A549 (cell line): ENCODE data around the gene CD276. TPM values are rescaled to one million over a fixed set of nuclear protein-coding genes. Genes with fewer than 3 reads are reported as not detected.

Experiments used
- ATAC-seq, 2 experiments: fragments of 200-7000 bp in 1 of 2; fragments of >200 bp in 1 of 2; cut with Nextera tagmentation in 1 of 2; cut with Tn5 transposase in 1 of 2; 3 replicates each; pipeline versions ENCODE4 v1.8.0 to v1.9.1; 2018 to 2020; ENCODE audit warnings: mild to moderate bottlenecking in 1 of 2, moderate library complexity in 1 of 2
- CTCF ChIA-PET: fragments of 300-600 bp; sonication (Branson Sonifier 250); formaldehyde crosslinking; extraction: SDS; loops from one replicate; lab custom pipeline; 2021; ENCODE audit warnings: antibody characterized with exemption, inconsistent platforms; lab: Yijun Ruan, JAX
- POLR2A ChIA-PET: fragments of 350-600 bp; formaldehyde crosslinking; extraction: SDS; loops from one replicate; lab custom pipeline; 2021; ENCODE audit warnings: antibody characterized with exemption, inconsistent platforms; lab: Yijun Ruan, JAX
- DNase-seq, 2 experiments: peaks; one replicate each; pipeline versions ENCODE4 v3.0.0 to v3.0.0-alpha.2; 2011 to 2016; ENCODE audit warnings: low read depth in 1 of 2, low spot score in 1 of 2
- FAIRE-seq: peaks from 2 replicates; lab custom pipeline; 2011; peaks lifted over from hg19 to GRCh38; lab: Jason Lieb, UNC
- H3K27ac ChIP-seq, 2 experiments: fragments of >200 bp; sonication (Bioruptor Twin); formaldehyde crosslinking; 3 replicates each; pipeline ENCODE4 v1.5.1; 2016 to 2017
- H3K4me1 ChIP-seq: fragments of >200 bp; sonication (Bioruptor Twin); formaldehyde crosslinking; 3 replicates; pipeline ENCODE4 v1.6.1; 2016
- H3K4me2 ChIP-seq: fragments of >200 bp; sonication (Bioruptor Twin); formaldehyde crosslinking; 3 replicates; pipeline ENCODE4 v1.6.1; 2016
- H3K4me3 ChIP-seq: fragments of >200 bp; sonication (Bioruptor Twin); formaldehyde crosslinking; 3 replicates; pipeline ENCODE4 v1.5.1; 2016
- H3K9me3 ChIP-seq: fragments of >200 bp; sonication (Bioruptor Twin); formaldehyde crosslinking; 3 replicates; pipeline ENCODE4 v1.6.1; 2016
- ATOH8 ChIP-seq: fragments of 250-450 bp; sonication (Bioruptor Pico); IDR thresholded peaks from 2 replicates; pipeline ENCODE4 v1.5.0; 2020; ENCODE audit warnings: low read depth, mild to moderate bottlenecking, moderate library complexity
- CHD2 ChIP-seq: fragments of 150-350 bp; IDR thresholded peaks from 2 replicates; pipeline ENCODE4 v1.6.1; 2014; ENCODE audit warnings: low read length; ENCODE audit not compliant: partially characterized antibody
- CHD4 ChIP-seq: fragments of 200-600 bp; sonication (generic); IDR thresholded peaks from 2 replicates; pipeline ENCODE4 v1.6.1; 2016; ENCODE audit warnings: antibody characterized with exemption, mild to moderate bottlenecking, borderline replicate concordance
- EHF ChIP-seq: fragments of 250-450 bp; sonication (Bioruptor Pico); IDR thresholded peaks from 2 replicates; pipeline ENCODE4 v1.5.0; 2020; ENCODE audit warnings: mild to moderate bottlenecking
- EHMT2 ChIP-seq: fragments of 200-600 bp; sonication (generic); IDR thresholded peaks from 2 replicates; pipeline ENCODE4 v1.6.1; 2016; ENCODE audit warnings: antibody characterized with exemption, low read depth, mild to moderate bottlenecking, moderate library complexity
- ELK1 ChIP-seq: fragments of 150-350 bp; IDR thresholded peaks from 2 replicates; pipeline ENCODE4 v1.6.1; 2014; ENCODE audit warnings: low read depth, mild to moderate bottlenecking, low read length
- ESRRA ChIP-seq: fragments of 150-350 bp; IDR thresholded peaks from 2 replicates; pipeline ENCODE4 v1.6.1; 2014; ENCODE audit warnings: mild to moderate bottlenecking, low read length, borderline replicate concordance
- FOSB ChIP-seq: fragments of 250-450 bp; sonication (Bioruptor Pico); IDR thresholded peaks from 2 replicates; pipeline ENCODE4 v1.5.0; 2020; ENCODE audit warnings: mild to moderate bottlenecking, moderate library complexity
- FOSL2 ChIP-seq, 2 experiments: fragments of 450-650 bp in 1 of 2; fragments of >200 bp in 1 of 2; sonication (Bioruptor Twin) in 1 of 2; formaldehyde crosslinking; IDR thresholded peaks; 2 replicates each; pipeline versions ENCODE4 v1.5.0 to v1.6.1; 2016 to 2020; ENCODE audit warnings: mild to moderate bottlenecking in 1 of 2, moderate library complexity in 1 of 2
- HOXA7 ChIP-seq: fragments of 250-450 bp; sonication (Bioruptor Pico); IDR thresholded peaks from 2 replicates; pipeline ENCODE4 v1.5.0; 2020; ENCODE audit warnings: mild to moderate bottlenecking, moderate library complexity
- KDM1A ChIP-seq: fragments of 200-600 bp; sonication (generic); IDR thresholded peaks from 2 replicates; pipeline ENCODE4 v1.6.1; 2016; ENCODE audit warnings: low read depth, mild to moderate bottlenecking
- MAFK ChIP-seq: fragments of 450-650 bp; IDR thresholded peaks from 2 replicates; pipeline ENCODE4 v1.6.1; 2014; ENCODE audit not compliant: partially characterized antibody
- NR3C1 ChIP-seq: fragments of >200 bp; sonication (Bioruptor Twin); formaldehyde crosslinking; IDR thresholded peaks from 3 replicates; pipeline ENCODE4 v1.6.1; 2017
- PHF8 ChIP-seq: fragments of 200-600 bp; sonication (generic); IDR thresholded peaks from 2 replicates; pipeline ENCODE4 v1.6.1; 2016; ENCODE audit warnings: low read depth, mild to moderate bottlenecking, antibody characterized with exemption, moderate library complexity, borderline replicate concordance
- RAD21 ChIP-seq, 2 experiments: fragments of >200 bp in 1 of 2; sonication (Bioruptor Twin) in 1 of 2; formaldehyde crosslinking in 1 of 2; IDR thresholded peaks in 1 of 2; conservative IDR thresholded peaks in 1 of 2; 2 replicates in 1 of 2; 3 replicates in 1 of 2; pipeline ENCODE4 v1.6.1; 2012 to 2018; ENCODE audit warnings: inconsistent platforms in 1 of 2
- RARB ChIP-seq: fragments of 250-450 bp; sonication (Bioruptor Pico); IDR thresholded peaks from 2 replicates; pipeline ENCODE4 v1.8.0; 2021; ENCODE audit warnings: mild to moderate bottlenecking, moderate library complexity
- TFCP2L1 ChIP-seq: fragments of 250-450 bp; sonication (Bioruptor Pico); IDR thresholded peaks from 2 replicates; pipeline ENCODE4 v1.5.0; 2021; ENCODE audit warnings: mild to moderate bottlenecking
- TP53 ChIP-seq: fragments of 250-450 bp; sonication (Bioruptor Pico); IDR thresholded peaks from 2 replicates; pipeline ENCODE4 v1.5.0; 2021; ENCODE audit warnings: mild to moderate bottlenecking, moderate library complexity
- USF2 ChIP-seq: fragments of 450-650 bp; IDR thresholded peaks from 2 replicates; pipeline ENCODE4 v1.6.1; 2014; ENCODE audit warnings: antibody characterized with exemption
- ZSCAN20 ChIP-seq: fragments of 250-450 bp; sonication (Bioruptor Pico); IDR thresholded peaks from 2 replicates; pipeline ENCODE4 v1.8.0; 2022; ENCODE audit warnings: mild to moderate bottlenecking, moderate library complexity
- WGBS: methylation state at CpG from one replicate; pipeline ENCODE4 v1.1.6; 2017; ENCODE audit errors: missing lambda C conversion rate; 5-methylcytosine and 5-hydroxymethylcytosine counted together
- polyA plus RNA-seq, 4 experiments: library from polyadenylated mRNA; depleted of rRNA in 3 of 4; stranded (reverse); fragments of >200 nt; fragmentation: RNase III in 1 of 4; extraction: RNeasy Plus Mini Kit Qiagen cat#74134 plus additional on column Dnase treatment in 1 of 4; gene quantifications; 2 replicates in 3 of 4; 3 replicates in 1 of 4; pipeline ENCODE4 v1.2.3, GENCODE V29; 2011 to 2017

CD276 gene
- polyA plus RNA-seq, 2 of the 4 experiments (the other 2 are of a cell fraction): 24.8 to 31.0 TPM

- TF ChIP-seq HOXA7 (no peak), USF2 (no peak), RAD21 (conservative IDR thresholded peaks at IDR 0.05 in 1 of 2, IDR thresholded peaks at IDR 0.05 in 1 of 2) (no peak), PHF8 (no peak), ATOH8 (CRISPR knock-in tag) (no peak), EHF (CRISPR knock-in tag) (no peak), FOSL2 (IDR thresholded peaks at IDR 0.05) (no peak), FOSL2 (CRISPR knock-in tag; IDR thresholded peaks at IDR 0.05) (no peak)
These were observed 7.2 kb downstream of the CD276 start (continued) for GRCh38 chr15:73691396-73691795.

- 87% methylated on average over 4 of the region's 5 CpGs for WGBS
These were observed 10.2 kb downstream of the CD276 start for GRCh38 chr15:73694419-73694818.

GRCh38 chr15:73695773-73696640 is 11.8 kb downstream of the CD276 start:
- H3K4me1 ChIP-seq: peaks cover 6% of the 10 kb centered on the region; the same call in 1 of the 3 replicates
- TF ChIP-seq EHMT2 (no peak), MAFK (no peak), ESRRA (no peak), CHD2 (no peak), TFCP2L1 (no peak), RARB (CRISPR knock-in tag) (no peak), FOSB (CRISPR knock-in tag) (no peak), NR3C1 (no peak), CHD4 (no peak), TP53 (no peak)
- TF ChIP-seq, all 56 proteins: peak for 0
- no peak overlapping the region for H3K4me2 ChIP-seq
- 96% methylated on average over 16 of the region's 16 CpGs for WGBS
- ATAC-seq: no peak
- H3K9me3 ChIP-seq: no peaks in the 10 kb centered on the region
- FAIRE-seq: no peak
- DNase-seq: no peak
- no peak overlapping the region for H3K4me3 ChIP-seq
- H3K27ac ChIP-seq: no peak overlapping the region
- CTCF ChIA-PET: interaction anchor here (0.9 to 13.4 kb wide), 9 partner anchors 10 to 390 kb away, joined by 3 to 214 read pairs (median 7); partner anchors contain the start of genes CD276 and NPTN
- POLR2A ChIA-PET: no interaction called here

More at GRCh38 chr15:73694419-73694818, 10.2 kb downstream of the CD276 start:
- Histone ChIP-seq H3K4me2 (no peak overlapping the region), H3K27ac (no peak overlapping the region), H3K4me3 (no peak overlapping the region), H3K4me1 (peaks cover 6% of the 10 kb centered on the region; the same call in 2 of the 3 replicates), H3K9me3 (no peaks in the 10 kb centered on the region)
- FAIRE-seq: no peak
- no peak for DNase-seq
- no peak for ATAC-seq
- CTCF ChIA-PET: interaction anchor here (1.2 to 13.4 kb wide), 5 partner anchors 11 to 389 kb away, joined by 3 to 214 read pairs (median 7); partner anchors contain the start of gene NPTN
- TF ChIP-seq ELK1 (no peak), KDM1A (no peak), ZSCAN20 (CRISPR knock-in tag) (no peak)
- POLR2A ChIA-PET: no interaction called here
